ENCODE measurements around the gene ADPRHL1.

- no peak for TF ChIP-seq EZH2 (IDR thresholded peaks at IDR 0.05)
- TF ChIP-seq POLR2AphosphoS5 (IDR thresholded peaks at IDR 0.05; ENCODE audit: borderline replicate concordance, low read depth, low read length) = no peak
Observed at GRCh38 chr13:113446488-113446854, 6.8 kb downstream of the ADPRHL1 start.

All from SK-N-MC (cell line).